NCI-H146 (cell line): Measurements from ENCODE around the gene TGFBR3L.
"Not testable (repeated sequence)": the region's sequence is repeated elsewhere in the genome, so short reads cannot be mapped to it uniquely, and the experiment has no call there.

Source experiments
- DNase-seq: peaks from one replicate; lab custom pipeline; 2025; lab: John Stamatoyannopoulos, UW

TGFBR3L gene

GRCh38 chr19:7917267-7918061 lies 2.8 kb downstream of the TGFBR3L start:
- peak; percentile 55 for DNase-seq

GRCh38 chr19:7918062-7918614 lies 3.5 kb downstream of the TGFBR3L start:
- not testable (repeated sequence) for DNase-seq

- no peak for DNase-seq
Measured at GRCh38 chr19:7918615-7919421, 4.2 kb downstream of the TGFBR3L start.

GRCh38 chr19:7919610-7920518 lies 5.2 kb downstream of the TGFBR3L start, which contains the start of gene SNAPC2:
SNAPC2 (plus strand) TSS chr19:7920338; CDS start chr19:7920367, 29 bp downstream.
- DNase-seq, result peak; percentile 88

- DNase-seq, result peak; percentile 98
Measured at GRCh38 chr19:7920519-7921301, 6.1 kb downstream of the TGFBR3L start.

GRCh38 chr19:7921302-7921966 lies 6.8 kb downstream of the TGFBR3L start:
- DNase-seq, result no peak

GRCh38 chr19:7921967-7922835 lies 7.6 kb downstream of the TGFBR3L start:
- DNase-seq, result no peak

- DNase-seq, result no peak
Measured at GRCh38 chr19:7922836-7923195, 8.2 kb downstream of the TGFBR3L start.

GRCh38 chr19:7923295-7924191 lies 8.9 kb downstream of the TGFBR3L start:
- DNase-seq, result no peak

GRCh38 chr19:7924241-7924640 lies 9.6 kb downstream of the TGFBR3L start:
- no peak for DNase-seq

- no peak for DNase-seq
Measured at GRCh38 chr19:7924651-7925170, 10.1 kb downstream of the TGFBR3L start.

GRCh38 chr19:7925171-7925851 lies 10.7 kb downstream of the TGFBR3L start:
- peak; percentile 71 for DNase-seq

GRCh38 chr19:7926021-7926726 lies 11.5 kb downstream of the TGFBR3L start, which contains the start of gene CTXN1:
CTXN1 (minus strand) TSS chr19:7926135; CDS start chr19:7925538, 597 bp downstream.
- peak; percentile 55 for DNase-seq

GRCh38 chr19:7926727-7927604 lies 12.3 kb downstream of the TGFBR3L start:
- DNase-seq, result no peak

GRCh38 chr19:7927605-7928333 lies 13.1 kb downstream of the TGFBR3L start:
- no peak for DNase-seq
